ENCODE measurements around the gene DDX54. TPM values are rescaled to one million over a fixed set of nuclear protein-coding genes. Genes with fewer than 3 reads are reported as not detected.

Gene DDX54
- 45.3 to 80.4 TPM (median 72.1 TPM) in 5 replicates for total RNA-seq (2022; extraction: Qiagen RNA extraction)

GRCh38 chr12:113185180-113186032 lies at the start of gene DDX54, which contains the start of gene RITA1:
Gene DDX54 (minus strand): TSS chr12:113185478. CDS start chr12:113185451, 27 bp downstream.
Gene RITA1 (plus strand): TSS chr12:113185721. CDS start chr12:113186747, 1,026 bp downstream.

GRCh38 chr12:113221181-113221996 lies 36.1 kb upstream of the DDX54 start, which contains the start of gene TPCN1:
Gene TPCN1 (plus strand): TSS chr12:113221464. CDS start chr12:113226853, 5,389 bp downstream.

GRCh38 chr12:113149361-113150150 lies 35.7 kb downstream of the DDX54 start, which contains the start of gene CFAP73:
Gene CFAP73 (plus strand): TSS chr12:113149724. CDS start chr12:113149858, 134 bp downstream.

GRCh38 chr12:113135178-113136127 lies 49.8 kb downstream of the DDX54 start, which contains the start of gene RASAL1:
Gene RASAL1 (minus strand): TSS chr12:113135761. CDS start chr12:113135462, 299 bp downstream.

Other genes starting within 250 kb of the DDX54 start
- gene OAS3, start 247.0 kb downstream of the DDX54 start, total RNA-seq (2022; extraction: Qiagen RNA extraction) = 19.8 to 23.5 TPM (median 22.8 TPM) in 5 replicates
- gene OAS2, start 207.0 kb downstream of the DDX54 start, total RNA-seq (2022; extraction: Qiagen RNA extraction) = 0.10 to 0.39 TPM (median 0.15 TPM) in 5 replicates
- gene DTX1, start 128.7 kb downstream of the DDX54 start, total RNA-seq (2022; extraction: Qiagen RNA extraction) = 0.26 to 0.45 TPM (median 0.36 TPM) in 5 replicates
- 0.28 to 0.44 TPM (median 0.32 TPM) in 5 replicates for gene RASAL1, start 49.7 kb downstream of the DDX54 start, total RNA-seq (2022; extraction: Qiagen RNA extraction)
- gene CFAP73, start 35.8 kb downstream of the DDX54 start, total RNA-seq (2022; extraction: Qiagen RNA extraction) = 0.06 to 0.23 TPM (median 0.12 TPM) in 4 of 5 replicates, not detected in the other
- 23.1 to 32.2 TPM (median 31.5 TPM) in 5 replicates for gene RITA1, start 243 bp upstream of the DDX54 start, total RNA-seq (2022; extraction: Qiagen RNA extraction)
- 15.3 to 17.7 TPM (median 16.2 TPM) in 5 replicates for gene TPCN1, start 36.0 kb upstream of the DDX54 start, total RNA-seq (2022; extraction: Qiagen RNA extraction)
- gene SLC8B1, start 149.6 kb upstream of the DDX54 start, total RNA-seq (2022; extraction: Qiagen RNA extraction) = 6.9 to 10.6 TPM (median 8.6 TPM) in 5 replicates
- 28.4 to 34.5 TPM (median 32.2 TPM) in 5 replicates for gene PLBD2, start 173.1 kb upstream of the DDX54 start, total RNA-seq (2022; extraction: Qiagen RNA extraction)
- gene SDS, start 218.4 kb upstream of the DDX54 start, total RNA-seq (2022; extraction: Qiagen RNA extraction) = 0.49 to 1.8 TPM (median 1.6 TPM) in 5 replicates
- 24.5 to 31.5 TPM (median 27.4 TPM) in 5 replicates for gene SDSL, start 236.9 kb upstream of the DDX54 start, total RNA-seq (2022; extraction: Qiagen RNA extraction)

All from A549 treated with AZD2906 at 1 μM for 4 hours (cell line).